Esophagus squamous epithelium (tissue), 5 donors: ENCODE measurements around the gene FRMD4A. TPM values are rescaled to one million over a fixed set of nuclear protein-coding genes. Genes with fewer than 3 reads are reported as not detected.

Experiments used
- DNase-seq: peaks from one replicate; lab custom pipeline; 2025; lab: John Stamatoyannopoulos, UW
- H3K27ac ChIP-seq, 4 donors: fragments of 200-600 bp; sonication (generic); one replicate each; pipeline ENCODE4 v1.5.1; 2016 to 2019; ENCODE audit warnings: mild to moderate bottlenecking in 1 of 4
- H3K27me3 ChIP-seq, 4 donors: fragments of 200-600 bp; sonication (generic); 1 replicate in 3 of 4; 2 replicates in 1 of 4; pipeline versions ENCODE4 v1.5.1 to v1.6.0; 2017 to 2021; ENCODE audit warnings: antibody characterized with exemption in 1 of 4
- H3K36me3 ChIP-seq, 3 donors: fragments of 200-600 bp; sonication (generic); one replicate each; pipeline ENCODE4 v1.5.1; 2016 to 2019
- H3K4me1 ChIP-seq, 3 donors: fragments of 200-600 bp; sonication (generic); one replicate each; pipeline ENCODE4 v1.5.1; 2017 to 2019
- H3K4me3 ChIP-seq, 4 donors: fragments of 200-600 bp; sonication (generic); 1 replicate in 3 of 4; 2 replicates in 1 of 4; pipeline ENCODE4 v1.5.1; 2016 to 2019; ENCODE audit warnings: mild to moderate bottlenecking in 2 of 4, moderate library complexity in 1 of 4
- H3K9me3 ChIP-seq, 3 donors: fragments of 200-600 bp; sonication (generic); one replicate each; pipeline ENCODE4 v1.5.1; 2016 to 2019
- CTCF ChIP-seq, 6 experiments: fragments of 450-650 bp in 4 of 6; fragments of 200-600 bp in 2 of 6; sonication (generic) in 2 of 6; IDR thresholded peaks; one replicate each; pipeline ENCODE4 v1.5.1; 2016 to 2019; ENCODE audit warnings: antibody characterized with exemption in 6 of 6, mild to moderate bottlenecking in 4 of 6, moderate library complexity in 4 of 6
- POLR2A ChIP-seq, 4 donors: fragments of 450-650 bp; IDR thresholded peaks; one replicate each; pipeline ENCODE4 v1.6.1; 2017; ENCODE audit warnings: antibody characterized with exemption in 4 of 4, mild to moderate bottlenecking in 4 of 4, moderate library complexity in 3 of 4
- WGBS, 2 donors: methylation state at CpG; one replicate each; pipeline ENCODE4 v1.1.5; 2018; 5-methylcytosine and 5-hydroxymethylcytosine counted together
- intact Hi-C: fragments of 100-400 bp; cut with DNase I; formaldehyde crosslinking; loops from one replicate; pipeline ENCODE4 v1.15.0; 2022
- total RNA-seq, 4 donors: library from RNA; depleted of rRNA; stranded (reverse); fragments of >200 nt; gene quantifications; one replicate each; pipeline ENCODE4 v1.1.0, GENCODE V29; 2016
- donor health status: DM: yes; HTN: yes; CAD: no.

The FRMD4A gene
- total RNA-seq, 4 donors from 2014 or later = 7.3 to 15.3 (median 8.6) TPM

DNA sequence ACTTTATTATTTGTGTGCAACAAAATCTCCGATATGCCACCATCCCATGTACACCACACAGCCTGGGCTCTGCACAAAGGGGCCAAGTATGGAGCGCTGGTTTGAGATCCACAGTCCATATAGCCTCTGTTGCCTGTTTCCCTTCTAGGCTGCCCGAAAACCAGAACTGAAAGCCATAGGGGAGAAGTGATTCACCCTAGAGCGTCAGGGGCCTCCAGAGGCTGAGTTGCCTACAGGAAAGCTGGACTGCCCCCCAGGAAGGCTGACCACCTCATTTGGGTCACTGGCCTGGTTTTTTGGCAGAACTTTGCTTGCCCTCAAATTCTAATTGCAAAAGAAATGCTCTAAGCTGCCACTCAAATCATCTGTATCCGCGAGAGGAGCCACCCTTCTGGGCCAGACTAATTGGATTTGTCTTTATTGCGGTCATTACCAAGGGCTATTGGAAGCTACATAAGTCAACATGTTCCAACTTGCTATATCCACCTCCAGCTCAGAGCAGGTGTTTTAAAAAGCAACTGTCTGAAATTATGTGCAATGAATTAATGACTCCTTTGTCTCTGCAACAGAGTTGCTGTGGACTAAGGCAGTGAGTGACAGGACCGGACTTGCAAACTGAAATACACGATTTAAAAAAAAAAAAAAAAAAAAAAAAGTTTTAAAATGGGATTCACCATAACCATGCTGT is 28.3 kb upstream of the FRMD4A start:
- no peak overlapping the region for H3K4me3 ChIP-seq
- peaks cover 0 to 22% (median 4%) of the 10 kb centered on the region in 3 donors for H3K4me1 ChIP-seq
- no peak overlapping the region for H3K27ac ChIP-seq
- intact Hi-C loops = no loop called here
- no peaks in the 10 kb centered on the region for H3K9me3 ChIP-seq
- 52 to 56% methylated on average over 7 to 8 of the region's 9 CpGs for WGBS, 2 donors
- DNase-seq = no peak
- no peaks in the 10 kb centered on the region for H3K36me3 ChIP-seq
- peaks cover 0 to 9% (median 0%) of the 10 kb centered on the region in 4 donors for H3K27me3 ChIP-seq
- TF ChIP-seq POLR2A (IDR thresholded peaks at IDR 0.05) = no peak
- TF ChIP-seq CTCF (IDR thresholded peaks at IDR 0.05) = no peak

DNA sequence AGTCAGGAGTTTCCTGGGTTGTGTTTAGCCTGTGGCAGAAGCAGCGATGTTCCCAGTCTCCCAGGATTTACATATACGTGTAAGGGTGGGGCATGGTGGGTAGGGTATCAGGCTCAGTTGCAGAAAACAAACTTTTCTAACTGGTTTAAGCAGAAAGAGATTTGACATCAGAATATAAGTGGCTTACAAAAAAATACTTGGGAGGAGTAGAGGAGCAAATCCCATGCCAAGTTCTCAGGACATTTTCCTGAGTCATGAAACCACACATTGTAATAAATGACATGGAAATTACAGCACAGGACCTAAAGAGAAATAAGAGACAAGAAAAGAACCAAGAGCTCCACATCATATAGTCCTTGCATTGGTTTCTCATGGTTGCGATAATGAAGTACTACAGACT is 26.2 kb upstream of the FRMD4A start:
- H3K27me3 ChIP-seq = peaks cover 0 to 4% (median 0%) of the 10 kb centered on the region in 4 donors

GRCh38 chr10:14355750-14356149 is 25.0 kb upstream of the FRMD4A start:
- H3K4me1 ChIP-seq = peaks cover 0 to 22% (median 4%) of the 10 kb centered on the region in 3 donors
- H3K36me3 ChIP-seq = no peaks in the 10 kb centered on the region
- no peak for TF ChIP-seq POLR2A (IDR thresholded peaks at IDR 0.05)
- no peak for TF ChIP-seq CTCF (IDR thresholded peaks at IDR 0.05)
- no peak overlapping the region for H3K4me3 ChIP-seq
- no peak for DNase-seq
- peaks cover 0 to 4% (median 0%) of the 10 kb centered on the region in 4 donors for H3K27me3 ChIP-seq
- intact Hi-C loops = no loop called here
- no peaks in the 10 kb centered on the region for H3K9me3 ChIP-seq
- no peak overlapping the region for H3K27ac ChIP-seq
- 69 to 77% methylated on average over 3 of the region's 3 CpGs for WGBS, 2 donors

More for the DNA sequence above, 26.2 kb upstream of the FRMD4A start:
- no peak for TF ChIP-seq CTCF (IDR thresholded peaks at IDR 0.05)
- TF ChIP-seq POLR2A (IDR thresholded peaks at IDR 0.05) = no peak
- WGBS, 2 donors = 76% methylated on average over 3 of the region's 3 CpGs
- DNase-seq = no peak
- Histone ChIP-seq H3K36me3 (no peaks in the 10 kb centered on the region), H3K4me3 (no peak overlapping the region), H3K4me1 (peaks cover 0 to 22% (median 4%) of the 10 kb centered on the region in 3 donors), H3K27ac (no peak overlapping the region), H3K9me3 (no peaks in the 10 kb centered on the region)
- intact Hi-C loops = no loop called here

DNA sequence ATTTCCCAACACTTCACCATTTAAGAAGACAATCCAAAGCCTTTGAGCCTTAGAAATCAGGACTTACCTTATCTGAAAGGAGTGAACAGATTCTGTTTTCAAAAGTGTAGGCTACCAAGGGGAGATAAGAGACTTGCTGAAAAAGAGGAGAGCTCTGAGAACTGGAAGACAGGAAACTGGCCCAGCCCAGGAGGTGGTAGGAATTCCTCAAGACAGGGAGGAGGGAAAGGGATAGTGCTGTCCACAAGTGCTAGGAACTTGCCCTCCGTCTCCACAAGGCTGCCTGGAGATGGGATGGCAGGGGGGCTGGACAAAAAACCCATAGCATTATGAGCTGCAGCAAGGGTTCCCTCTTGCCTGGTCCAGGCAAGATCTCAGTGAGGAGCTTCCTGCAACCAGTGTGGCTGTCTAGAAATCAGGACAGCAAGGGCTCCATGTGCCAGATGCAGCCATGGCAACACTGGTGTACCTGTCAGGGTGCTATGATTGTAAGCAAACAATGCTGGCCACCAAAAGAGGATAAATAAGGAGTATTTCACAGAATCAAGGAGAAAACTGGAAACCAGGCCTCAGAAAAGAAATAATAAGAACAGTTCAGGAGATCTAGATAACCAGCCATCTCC is 22.7 kb upstream of the FRMD4A start:
- no peak for DNase-seq
- WGBS, 2 donors = 55 to 80% methylated on average over 1 of the region's 1 CpG
- H3K36me3 ChIP-seq = no peaks in the 10 kb centered on the region
- no peak overlapping the region for H3K4me3 ChIP-seq
- intact Hi-C loops = no loop called here
- peaks cover 0 to 10% (median 0%) of the 10 kb centered on the region in 3 donors for H3K4me1 ChIP-seq
- peaks cover 0 to 4% (median 0%) of the 10 kb centered on the region in 4 donors for H3K27me3 ChIP-seq
- H3K9me3 ChIP-seq = no peaks in the 10 kb centered on the region
- TF ChIP-seq POLR2A (IDR thresholded peaks at IDR 0.05) (no peak), CTCF (IDR thresholded peaks at IDR 0.05) (no peak)
- no peak overlapping the region for H3K27ac ChIP-seq

DNA sequence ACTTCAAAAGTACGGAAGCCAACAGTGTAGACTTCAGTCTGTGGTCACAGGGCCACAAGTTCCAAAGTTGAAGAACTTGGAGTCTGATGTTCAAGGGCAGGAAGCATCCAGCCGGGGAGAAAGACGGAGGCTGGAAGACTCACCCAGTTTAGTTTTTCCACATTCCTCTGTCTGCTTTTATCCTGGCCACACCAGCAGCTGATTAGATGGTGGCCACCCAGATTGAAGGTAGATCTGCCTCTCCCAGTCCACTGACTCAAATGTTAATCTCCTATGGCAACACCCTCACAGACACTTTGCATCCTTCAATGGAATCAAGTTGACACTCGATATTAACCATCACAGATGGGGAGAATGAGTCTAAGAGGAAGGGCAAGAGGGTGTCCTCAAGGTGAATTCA is 19.3 kb upstream of the FRMD4A start:
- H3K27me3 ChIP-seq = peaks cover 0 to under 1% (median 0%) of the 10 kb centered on the region in 4 donors
- no peak overlapping the region for H3K27ac ChIP-seq
- no peaks in the 10 kb centered on the region for H3K36me3 ChIP-seq
- no peak for DNase-seq
- intact Hi-C loops = no loop called here
- TF ChIP-seq CTCF (IDR thresholded peaks at IDR 0.05) = no peak
- TF ChIP-seq POLR2A (IDR thresholded peaks at IDR 0.05) = no peak
- H3K9me3 ChIP-seq = no peaks in the 10 kb centered on the region
- WGBS, 2 donors = 83 to 91% methylated on average over 4 of the region's 4 CpGs
- H3K4me1 ChIP-seq = no peaks in the 10 kb centered on the region
- H3K4me3 ChIP-seq = no peak overlapping the region
